ENCODE data around the gene CSPG5. TPM values are rescaled to one million over a fixed set of nuclear protein-coding genes. Genes with fewer than 3 reads are reported as not detected.

Gene CSPG5, protein sequence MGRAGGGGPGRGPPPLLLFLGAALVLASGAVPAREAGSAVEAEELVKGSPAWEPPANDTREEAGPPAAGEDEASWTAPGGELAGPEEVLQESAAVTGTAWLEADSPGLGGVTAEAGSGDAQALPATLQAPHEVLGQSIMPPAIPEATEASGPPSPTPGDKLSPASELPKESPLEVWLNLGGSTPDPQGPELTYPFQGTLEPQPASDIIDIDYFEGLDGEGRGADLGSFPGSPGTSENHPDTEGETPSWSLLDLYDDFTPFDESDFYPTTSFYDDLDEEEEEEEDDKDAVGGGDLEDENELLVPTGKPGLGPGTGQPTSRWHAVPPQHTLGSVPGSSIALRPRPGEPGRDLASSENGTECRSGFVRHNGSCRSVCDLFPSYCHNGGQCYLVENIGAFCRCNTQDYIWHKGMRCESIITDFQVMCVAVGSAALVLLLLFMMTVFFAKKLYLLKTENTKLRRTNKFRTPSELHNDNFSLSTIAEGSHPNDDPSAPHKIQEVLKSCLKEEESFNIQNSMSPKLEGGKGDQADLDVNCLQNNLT
- total RNA-seq = 1.2 TPM

GRCh38 chr3:47578691-47579632 is at the start of gene CSPG5:
Gene CSPG5, minus strand, starts transcription at chr3:47578865. Its CDS starts 172 bp downstream, at chr3:47578693.
- DNase-seq = no peak

- no peak for DNase-seq
These were observed 49.8 kb upstream of the CSPG5 start for GRCh38 chr3:47628426-47628825.

- no peak for DNase-seq
These were observed 44.2 kb upstream of the CSPG5 start for GRCh38 chr3:47622671-47623461.

DNA sequence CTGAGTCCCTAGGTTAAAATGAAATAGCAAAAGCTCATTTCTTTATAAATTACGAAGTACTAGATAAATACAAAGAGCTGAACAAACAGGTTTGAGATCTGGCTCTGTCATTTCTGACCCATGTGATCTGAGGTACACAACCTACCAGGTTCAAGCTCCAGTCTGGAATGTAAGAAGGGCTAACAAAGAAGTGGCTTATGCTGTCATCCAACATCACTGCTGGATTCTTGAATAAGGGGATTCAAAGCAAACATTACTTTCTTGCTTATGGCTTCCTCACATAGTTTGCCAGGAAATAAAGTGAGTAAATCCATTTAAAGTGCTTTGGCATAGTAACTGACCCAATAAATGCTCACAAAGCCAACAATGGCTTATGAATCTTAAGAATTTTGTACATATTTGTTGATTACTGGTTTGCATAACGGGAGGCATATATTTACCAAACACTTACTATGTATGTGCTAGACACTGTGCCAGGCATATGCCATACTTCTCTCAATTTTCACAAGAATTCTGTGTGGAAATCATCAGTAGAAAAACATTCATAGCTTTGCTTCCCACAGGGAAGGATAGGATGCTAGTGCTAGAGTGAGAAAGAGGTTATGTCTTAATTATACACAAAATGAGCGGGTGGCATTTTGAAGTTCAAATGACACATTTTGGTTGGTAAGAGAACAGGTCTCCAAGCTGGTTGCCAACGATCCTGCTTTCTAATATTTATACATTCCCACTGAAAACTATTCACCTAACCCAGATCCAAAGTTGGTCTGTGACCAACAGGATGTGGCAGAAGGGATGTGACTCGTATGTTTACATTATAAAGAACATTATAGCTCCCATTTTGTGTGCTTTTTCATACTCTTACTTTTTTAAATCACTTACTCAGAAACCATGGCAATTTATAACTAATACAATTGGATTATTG is 38.7 kb upstream of the CSPG5 start:
- DNase-seq = no peak

DNA sequence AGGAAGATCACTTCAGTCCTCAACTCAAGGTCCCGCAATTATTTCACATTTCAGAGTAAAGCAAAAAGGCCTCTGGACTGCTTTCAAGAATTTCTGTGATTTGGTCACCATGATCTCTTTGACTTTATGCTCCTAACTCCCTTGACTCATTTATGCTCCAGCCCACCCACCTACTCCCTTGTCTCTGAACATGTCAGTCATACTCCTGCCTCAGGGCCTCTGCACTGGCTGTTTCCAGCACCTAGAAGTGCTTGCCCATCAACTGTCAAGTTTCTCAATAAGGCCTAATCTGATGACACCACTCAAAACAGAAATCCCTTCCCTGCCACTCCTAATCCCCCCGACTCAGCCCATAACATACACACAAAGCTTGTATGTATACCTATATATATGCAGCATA is 36.1 kb upstream of the CSPG5 start:
- DNase-seq = no peak

DNA sequence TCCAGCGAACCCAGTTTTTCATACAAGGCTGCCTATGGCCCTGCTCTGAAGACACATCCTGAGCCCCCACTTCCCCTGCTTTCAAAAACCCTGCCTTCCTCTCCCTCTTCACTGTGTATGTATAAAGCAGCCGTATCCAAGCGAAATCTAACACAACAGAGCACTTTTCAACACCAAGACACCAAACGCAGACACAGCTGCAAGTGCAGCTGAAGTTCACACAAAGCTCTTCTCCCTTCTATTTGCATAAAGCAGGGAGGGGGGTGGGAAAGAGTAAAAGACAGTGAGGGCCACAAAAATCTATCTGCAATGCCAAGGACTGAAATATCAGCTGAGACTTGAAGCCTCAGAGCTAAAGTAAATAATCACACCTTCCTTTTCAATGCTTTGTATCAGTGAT is 35.1 kb upstream of the CSPG5 start:
- DNase-seq = no peak

GRCh38 chr3:47612879-47613278 is 34.2 kb upstream of the CSPG5 start:
- no peak for DNase-seq

- DNase-seq = no peak
These were observed 33.5 kb upstream of the CSPG5 start for GRCh38 chr3:47612178-47612577.

DNA sequence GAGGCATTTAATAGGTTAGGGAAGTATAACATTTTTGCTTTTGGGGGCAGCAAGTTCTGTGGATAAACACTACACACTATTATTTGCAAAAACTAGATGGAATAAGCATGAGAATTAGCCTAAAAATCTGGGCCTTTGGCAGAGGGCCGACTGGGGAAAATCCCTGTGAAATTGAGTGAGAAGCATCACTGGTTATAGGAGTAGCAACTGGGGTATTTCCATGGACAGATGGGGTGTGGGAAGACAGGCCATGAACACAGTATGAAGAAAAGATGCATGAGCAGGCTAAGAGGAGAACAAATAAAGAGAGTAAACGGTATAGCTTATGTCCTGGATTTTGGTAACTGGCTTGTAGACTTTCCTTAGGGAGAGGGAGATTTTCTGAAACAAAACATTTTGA is 32.9 kb upstream of the CSPG5 start:
- no peak for DNase-seq

- no peak for DNase-seq
These were observed 31.9 kb upstream of the CSPG5 start for GRCh38 chr3:47610583-47610982.

- DNase-seq = no peak
These were observed 28.7 kb upstream of the CSPG5 start for GRCh38 chr3:47607335-47607734.

- no peak for DNase-seq
These were observed 27.5 kb upstream of the CSPG5 start for GRCh38 chr3:47606165-47606564.

- no peak for DNase-seq
These were observed 27.0 kb upstream of the CSPG5 start for GRCh38 chr3:47605652-47606051.

DNA sequence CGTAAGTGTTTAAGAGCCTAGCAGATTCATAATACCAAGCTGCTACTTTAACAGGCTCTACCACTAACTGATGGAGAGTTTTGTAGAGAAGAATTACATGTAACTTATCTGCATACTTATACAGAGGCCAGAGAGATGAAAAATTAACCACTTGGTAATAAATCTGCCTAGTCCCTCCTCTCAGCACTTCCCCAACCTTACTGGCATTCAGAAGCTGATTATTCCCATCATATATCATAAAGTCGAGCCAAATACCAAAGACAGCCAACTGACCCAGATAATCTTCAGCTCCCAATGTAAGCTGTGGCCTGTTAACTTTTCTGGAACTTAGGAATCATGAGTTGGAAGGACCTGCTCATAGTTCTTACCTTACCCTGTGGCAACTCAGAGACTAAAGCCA is 25.5 kb upstream of the CSPG5 start:
- no peak for DNase-seq

- DNase-seq = no peak
These were observed 24.7 kb upstream of the CSPG5 start for GRCh38 chr3:47603332-47603731.

- no peak for DNase-seq
These were observed 22.6 kb upstream of the CSPG5 start for GRCh38 chr3:47601281-47601680.

- no peak for DNase-seq
These were observed 16.1 kb upstream of the CSPG5 start for GRCh38 chr3:47594792-47595191.

GRCh38 chr3:47592066-47592795 is 13.6 kb upstream of the CSPG5 start:
- no peak for DNase-seq

GRCh38 chr3:47590216-47590615 is 11.6 kb upstream of the CSPG5 start:
- no peak for DNase-seq

GRCh38 chr3:47588587-47588986 is 9.9 kb upstream of the CSPG5 start:
- DNase-seq = no peak
